ENCODE results near the gene ITGA1.
A peak's percentile ranks its signal among the peaks of the same experiment; 100 is the strongest.

ITGA1 gene

GRCh38 chr5:52906343-52906742, 118.6 kb downstream of the ITGA1 start:
- no peak for DNase-seq

GRCh38 chr5:52906845-52907244, 119.1 kb downstream of the ITGA1 start:
- no peak for DNase-seq

- no peak for DNase-seq
Measured at GRCh38 chr5:52909192-52909591, 121.5 kb downstream of the ITGA1 start.

- DNase-seq = no peak
Measured at GRCh38 chr5:52910071-52910470, 122.4 kb downstream of the ITGA1 start.

GRCh38 chr5:52915176-52915875, 127.6 kb downstream of the ITGA1 start:
- DNase-seq = peak; percentile 57

- DNase-seq = no peak
Measured at GRCh38 chr5:52920929-52921328, 133.2 kb downstream of the ITGA1 start.

GRCh38 chr5:52922384-52922783, 134.7 kb downstream of the ITGA1 start:
- DNase-seq = no peak

- DNase-seq = no peak
Measured at GRCh38 chr5:52924456-52924855, 136.7 kb downstream of the ITGA1 start.

- no peak for DNase-seq
Measured at GRCh38 chr5:52925001-52925400, 137.3 kb downstream of the ITGA1 start.

- no peak for DNase-seq
Measured at GRCh38 chr5:52928689-52929088, 141.0 kb downstream of the ITGA1 start.

GRCh38 chr5:52938226-52938625, 150.5 kb downstream of the ITGA1 start:
- DNase-seq = no peak

GRCh38 chr5:52943285-52943684, 155.6 kb downstream of the ITGA1 start:
- DNase-seq = no peak

GRCh38 chr5:52943808-52944207, 156.1 kb downstream of the ITGA1 start:
- no peak for DNase-seq

GRCh38 chr5:52945040-52945439, 157.3 kb downstream of the ITGA1 start:
- no peak for DNase-seq

GRCh38 chr5:52947208-52947607, 159.5 kb downstream of the ITGA1 start:
- no peak for DNase-seq

GRCh38 chr5:52947851-52948250, 160.1 kb downstream of the ITGA1 start:
- DNase-seq = no peak

GRCh38 chr5:52948418-52949076, 160.8 kb downstream of the ITGA1 start:
- peak; percentile 72 for DNase-seq

GRCh38 chr5:52950686-52951085, 163.0 kb downstream of the ITGA1 start:
- DNase-seq = no peak

GRCh38 chr5:52952483-52952882, 164.8 kb downstream of the ITGA1 start:
- no peak for DNase-seq

- DNase-seq = no peak
Measured at GRCh38 chr5:52956014-52956413, 168.3 kb downstream of the ITGA1 start.

- no peak for DNase-seq
Measured at GRCh38 chr5:52956915-52957747, 169.4 kb downstream of the ITGA1 start.

- no peak for DNase-seq
Measured at GRCh38 chr5:52961274-52961681, 173.6 kb downstream of the ITGA1 start.

- no peak for DNase-seq
Measured at GRCh38 chr5:52963636-52964035, 175.9 kb downstream of the ITGA1 start.

- DNase-seq = no peak
Measured at GRCh38 chr5:52964138-52964537, 176.4 kb downstream of the ITGA1 start.
